GM15510 (cell line): ENCODE results near the gene DUSP16.

Source experiments
- POLR2A ChIP-seq: IDR thresholded peaks from 3 replicates; pipeline ENCODE4 v1.6.1; 2011; ENCODE audit warnings: borderline replicate concordance; ENCODE audit not compliant: insufficient read length; ENCODE audit errors: extremely low read depth

The DUSP16 gene

DNA sequence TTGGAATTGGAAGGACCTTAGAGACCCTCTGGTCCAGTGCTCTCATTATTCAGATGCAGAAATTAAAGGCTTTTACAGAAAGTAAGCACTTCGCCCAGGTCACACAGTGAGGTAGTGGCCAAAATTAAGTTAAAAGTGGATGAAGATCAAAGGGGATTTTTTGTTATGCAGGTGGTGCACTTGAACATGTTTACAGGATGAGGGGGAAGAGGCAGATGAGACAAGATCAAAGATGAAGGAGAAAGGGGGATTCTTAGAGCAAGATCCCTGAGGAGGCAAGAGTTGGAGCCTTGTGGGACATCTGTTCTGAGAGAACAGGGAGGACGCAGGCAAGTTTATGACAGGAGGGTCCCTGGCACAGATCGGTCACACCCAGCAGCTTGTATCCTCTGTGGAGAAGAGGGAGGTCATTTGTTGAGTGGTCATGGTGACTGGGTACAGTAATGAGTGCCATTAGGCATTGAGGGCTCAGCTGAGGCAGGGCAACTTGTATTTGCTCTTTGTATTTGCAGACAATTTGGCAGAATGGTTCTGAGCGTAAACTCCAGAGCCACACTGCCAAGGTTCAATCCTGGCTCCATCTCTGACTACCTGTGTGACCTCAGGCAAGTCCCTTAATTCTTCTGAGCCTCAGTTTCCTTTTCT, 121.8 kb downstream of the DUSP16 start:
- TF ChIP-seq POLR2A = no peak

DNA sequence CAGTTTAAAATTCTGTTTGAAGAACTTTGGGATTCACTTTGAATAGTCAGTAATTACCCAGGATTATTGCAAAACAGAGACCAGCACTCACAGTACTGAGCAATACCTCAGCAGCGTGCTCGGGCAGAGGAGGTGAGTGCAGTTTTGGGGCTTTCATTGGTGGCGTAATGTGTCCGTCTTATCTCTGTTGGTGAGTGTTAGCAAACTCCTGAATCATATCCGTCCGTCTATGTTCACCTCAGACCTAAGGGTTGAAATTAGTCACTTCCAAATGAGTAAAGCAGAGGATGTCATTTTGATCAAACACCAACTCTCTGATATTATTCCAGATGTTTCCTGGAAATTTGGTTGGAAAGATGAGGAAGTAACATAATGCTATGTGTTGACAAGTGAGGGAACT, 123.0 kb downstream of the DUSP16 start:
- no peak for TF ChIP-seq POLR2A

DNA sequence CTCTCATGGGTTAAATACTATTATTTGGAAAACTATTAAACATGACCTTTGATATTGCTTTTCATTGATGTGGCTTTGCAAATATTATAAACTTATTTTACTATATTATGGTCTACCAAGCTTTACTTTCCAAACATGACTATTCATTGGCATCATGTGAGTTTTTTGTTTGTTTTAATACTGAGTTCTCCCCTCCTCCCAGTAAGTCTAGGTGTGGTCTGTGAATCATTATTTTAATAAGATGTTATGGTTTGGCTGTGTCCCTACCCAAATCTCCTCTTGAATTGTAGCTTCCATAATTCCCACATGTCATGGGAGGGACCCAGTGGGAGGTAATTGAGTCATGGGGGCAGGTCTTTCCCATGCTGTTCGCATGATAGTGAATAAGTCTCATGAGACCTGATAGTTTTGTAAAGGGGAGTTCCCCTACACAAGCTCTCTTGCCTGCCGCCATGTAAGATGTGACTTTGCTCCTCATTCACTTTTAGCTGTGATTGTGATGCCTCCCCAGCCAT, 125.8 kb downstream of the DUSP16 start:
- TF ChIP-seq POLR2A = no peak

DNA sequence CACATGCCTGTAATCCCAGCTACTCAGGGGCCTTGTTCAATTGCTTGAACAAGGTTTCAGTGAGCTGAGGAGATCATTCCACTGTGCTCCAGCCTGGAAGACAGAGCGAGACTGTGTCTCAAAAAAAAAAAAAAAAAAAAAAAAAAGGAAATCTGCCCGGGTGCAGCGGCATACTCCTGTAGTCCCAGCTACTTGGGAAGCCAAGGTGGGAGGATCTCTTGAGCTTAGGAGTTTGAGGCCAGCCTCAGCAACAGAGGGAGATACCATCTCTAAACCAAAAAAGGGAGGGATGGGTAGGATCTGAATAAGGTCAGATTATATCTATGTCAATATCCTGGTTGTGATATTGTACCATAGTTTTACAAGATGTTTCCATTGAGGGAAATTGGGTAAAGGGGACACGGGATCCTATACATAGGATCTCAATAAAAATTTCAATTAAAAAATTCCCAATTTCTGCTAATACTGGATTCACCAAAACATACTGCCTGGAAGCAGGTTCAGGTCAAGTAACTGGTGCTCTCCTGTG, 129.4 kb downstream of the DUSP16 start:
- no peak for TF ChIP-seq POLR2A

DNA sequence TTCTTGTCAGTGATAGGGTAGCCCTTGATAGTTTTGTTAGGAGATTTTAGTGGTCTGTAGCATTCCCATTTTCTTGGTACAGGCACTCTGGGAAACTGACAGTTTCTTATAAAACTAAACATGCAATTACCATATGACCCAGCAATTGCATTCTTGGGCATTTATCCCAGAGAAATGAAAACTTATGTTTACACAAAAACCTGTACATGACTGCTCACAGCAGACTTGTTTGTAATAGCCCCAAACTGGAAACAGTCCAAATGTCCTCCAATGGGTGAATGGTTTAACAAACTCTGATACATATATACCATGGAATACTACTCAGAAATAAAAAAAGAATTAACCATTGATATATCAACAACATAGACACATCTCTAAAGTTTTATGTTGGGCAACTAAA, 130.3 kb downstream of the DUSP16 start:
- no peak for TF ChIP-seq POLR2A

DNA sequence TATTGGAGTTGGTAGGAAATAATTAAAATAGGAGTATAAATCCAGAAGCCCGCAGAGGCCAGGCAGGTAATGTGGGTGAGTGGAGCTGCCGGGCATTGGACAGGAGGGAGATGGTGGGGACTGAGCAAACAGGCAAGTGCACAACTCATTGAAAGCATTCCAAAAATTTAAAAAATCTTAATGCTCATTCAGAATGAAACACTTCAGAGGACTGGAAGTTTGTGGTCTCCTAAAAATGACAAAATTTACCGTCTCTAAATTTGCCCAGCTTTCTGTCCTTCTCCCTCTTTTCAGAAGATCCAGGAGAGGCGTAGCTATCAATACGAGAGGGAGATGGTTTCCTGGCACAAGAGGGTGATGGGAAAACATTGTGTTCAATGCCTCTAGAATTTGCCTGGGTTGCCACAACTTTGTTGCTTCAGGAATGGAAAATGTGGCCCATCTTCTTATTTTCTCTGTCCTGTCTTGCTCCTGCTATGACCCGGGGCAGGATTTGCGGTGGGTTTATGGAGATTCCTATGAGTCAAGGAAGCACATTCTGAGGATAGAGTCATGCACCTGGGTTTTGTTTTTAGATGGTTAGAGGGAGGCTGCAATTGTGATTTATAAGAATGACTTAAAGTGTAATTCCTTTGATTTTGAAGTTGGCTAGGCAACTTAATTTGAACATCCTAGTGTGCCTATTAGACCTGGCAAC, 133.6 kb downstream of the DUSP16 start:
- TF ChIP-seq POLR2A = no peak

DNA sequence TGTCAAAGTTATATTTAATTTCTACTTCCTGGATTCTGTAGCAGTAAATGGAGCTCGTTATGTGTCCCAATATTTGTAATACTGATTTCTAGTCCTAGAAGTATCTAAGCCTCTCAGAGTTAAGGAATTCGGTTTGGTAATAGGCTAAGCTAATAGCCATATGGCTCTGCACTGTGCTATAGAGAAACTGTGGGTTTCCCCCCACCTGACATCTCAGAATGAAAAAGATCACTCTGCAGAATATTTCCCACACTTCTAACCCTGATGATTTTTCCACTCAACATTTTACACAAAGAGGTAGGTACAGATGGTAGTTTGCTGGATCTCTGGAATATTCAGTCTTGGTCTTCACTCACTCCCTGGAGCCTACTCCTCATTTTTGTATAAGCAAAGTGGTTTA, 134.6 kb downstream of the DUSP16 start:
- TF ChIP-seq POLR2A = no peak

DNA sequence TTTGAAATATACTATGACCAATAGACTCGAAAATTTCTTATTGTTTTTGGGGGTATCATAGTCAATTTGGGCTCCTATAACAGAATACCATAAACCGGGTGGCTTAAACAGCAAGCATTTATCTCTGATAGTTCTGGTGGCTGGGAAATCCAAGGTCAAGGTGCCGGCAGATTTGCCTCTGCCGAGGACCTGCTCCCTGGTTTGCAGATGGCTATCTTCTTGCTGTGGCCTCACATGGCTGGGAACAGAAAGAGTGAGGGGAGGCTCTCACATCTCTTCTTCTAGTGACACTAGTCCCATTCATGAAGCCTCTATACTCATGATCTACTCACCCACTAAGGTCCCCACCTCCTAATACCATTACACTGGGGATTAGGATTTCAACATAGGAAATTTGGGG, 135.1 kb downstream of the DUSP16 start:
- no peak for TF ChIP-seq POLR2A

DNA sequence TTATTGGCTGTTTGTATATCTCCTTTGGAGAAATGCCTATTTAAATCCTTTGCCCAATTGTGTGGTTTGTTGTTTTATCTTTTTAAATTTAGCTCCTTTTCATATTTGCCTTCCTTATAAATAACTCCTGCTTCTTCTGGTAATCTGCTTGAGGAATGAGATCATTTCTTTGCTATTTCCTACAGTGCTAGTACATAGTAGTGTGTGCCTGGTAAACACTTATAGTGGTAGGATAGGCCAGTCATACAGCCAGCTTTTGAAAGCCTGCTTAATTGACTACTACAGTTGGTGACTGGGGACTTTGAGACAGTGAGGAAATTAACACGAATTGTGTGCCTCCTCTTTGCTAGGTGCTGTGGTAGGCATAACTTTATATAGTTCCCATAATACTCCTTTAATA, 137.0 kb downstream of the DUSP16 start:
- no peak for TF ChIP-seq POLR2A

DNA sequence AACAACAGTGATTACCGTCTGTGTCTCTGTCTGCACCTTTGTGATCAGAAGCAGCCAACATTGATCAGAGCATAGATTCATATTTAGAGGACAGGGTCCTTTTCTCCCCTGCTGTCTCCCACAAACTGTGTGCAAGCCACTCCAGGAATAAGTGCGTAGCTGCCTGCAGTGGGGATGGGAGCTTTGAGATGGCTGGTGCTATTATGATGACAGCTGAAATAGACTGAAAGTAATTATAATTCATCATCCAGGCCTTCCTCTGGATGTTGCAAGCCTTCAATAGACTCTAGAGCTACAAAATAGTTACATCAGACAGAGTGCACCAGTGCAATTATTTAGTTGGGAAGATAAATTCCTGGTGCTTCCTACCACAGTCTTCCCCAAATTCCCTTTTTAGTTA, 137.7 kb downstream of the DUSP16 start:
- no peak for TF ChIP-seq POLR2A
